Erythroblast (primary cell): ENCODE data around the gene NHLH2.

Source experiments
- GATA1 ChIP-seq: IDR thresholded peaks from 2 replicates; pipeline ENCODE4 v1.6.1; 2011; ENCODE audit warnings: low read depth, mild to moderate bottlenecking, control low read depth, low read length, moderate library complexity
- POLR2A ChIP-seq: IDR thresholded peaks from 2 replicates; pipeline ENCODE4 v1.6.1; 2011; ENCODE audit warnings: mild to moderate bottlenecking, low read length

- TF ChIP-seq POLR2A (no peak), GATA1 (no peak)
Measured at GRCh38 chr1:115827452-115828044, 13.4 kb downstream of the NHLH2 start.
